ENCODE measurements around the gene SNAP25.

Gene SNAP25

GRCh38 chr20:10261702-10262101 lies 43.1 kb downstream of the SNAP25 start:
- no peak for DNase-seq (ENCODE audit: extremely low read depth in 1 of 2, low read depth in 1 of 2)

GRCh38 chr20:10263385-10264165 lies 44.9 kb downstream of the SNAP25 start:
- DNase-seq (ENCODE audit: extremely low read depth in 1 of 2, low read depth in 1 of 2), result no peak

- DNase-seq (ENCODE audit: extremely low read depth in 1 of 2, low read depth in 1 of 2), result no peak
These were observed 45.5 kb downstream of the SNAP25 start for GRCh38 chr20:10264166-10264558.

GRCh38 chr20:10268636-10269035 lies 50.0 kb downstream of the SNAP25 start:
- no peak for DNase-seq (ENCODE audit: extremely low read depth in 1 of 2, low read depth in 1 of 2)

- no peak for DNase-seq (ENCODE audit: extremely low read depth in 1 of 2, low read depth in 1 of 2)
These were observed 52.0 kb downstream of the SNAP25 start for GRCh38 chr20:10270630-10271029.

GRCh38 chr20:10271494-10272219 lies 53.0 kb downstream of the SNAP25 start:
- no peak for DNase-seq (ENCODE audit: extremely low read depth in 1 of 2, low read depth in 1 of 2)

- DNase-seq (ENCODE audit: extremely low read depth in 1 of 2, low read depth in 1 of 2), result no peak
These were observed 58.4 kb downstream of the SNAP25 start for GRCh38 chr20:10276878-10277580.

- DNase-seq (ENCODE audit: extremely low read depth in 1 of 2, low read depth in 1 of 2), result no peak
These were observed 59.0 kb downstream of the SNAP25 start for GRCh38 chr20:10277616-10278015.

GRCh38 chr20:10278412-10278811 lies 59.8 kb downstream of the SNAP25 start:
- DNase-seq (ENCODE audit: extremely low read depth in 1 of 2, low read depth in 1 of 2), result no peak

GRCh38 chr20:10280018-10280908 lies 61.6 kb downstream of the SNAP25 start:
- DNase-seq (ENCODE audit: extremely low read depth in 1 of 2, low read depth in 1 of 2), result no peak

- DNase-seq (ENCODE audit: extremely low read depth in 1 of 2, low read depth in 1 of 2), result no peak
These were observed 63.3 kb downstream of the SNAP25 start for GRCh38 chr20:10281911-10282310.

GRCh38 chr20:10282979-10283456 lies 64.4 kb downstream of the SNAP25 start:
- no peak for DNase-seq (ENCODE audit: extremely low read depth in 1 of 2, low read depth in 1 of 2)

GRCh38 chr20:10286356-10286755 lies 67.7 kb downstream of the SNAP25 start:
- no peak for DNase-seq (ENCODE audit: extremely low read depth in 1 of 2, low read depth in 1 of 2)

- no peak for DNase-seq (ENCODE audit: extremely low read depth in 1 of 2, low read depth in 1 of 2)
These were observed 69.8 kb downstream of the SNAP25 start for GRCh38 chr20:10288421-10288820.

- no peak for DNase-seq (ENCODE audit: extremely low read depth in 1 of 2, low read depth in 1 of 2)
These were observed 70.5 kb downstream of the SNAP25 start for GRCh38 chr20:10288954-10289646.

- DNase-seq (ENCODE audit: extremely low read depth in 1 of 2, low read depth in 1 of 2), result no peak
These were observed 73.1 kb downstream of the SNAP25 start for GRCh38 chr20:10291568-10292248.

- no peak for DNase-seq (ENCODE audit: extremely low read depth in 1 of 2, low read depth in 1 of 2)
These were observed 78.6 kb downstream of the SNAP25 start for GRCh38 chr20:10297223-10297622.

- no peak for DNase-seq (ENCODE audit: extremely low read depth in 1 of 2, low read depth in 1 of 2)
These were observed 79.1 kb downstream of the SNAP25 start for GRCh38 chr20:10297684-10298240.
